ENCODE results near the gene TDP2. TPM values are rescaled to one million over a fixed set of nuclear protein-coding genes. Genes with fewer than 3 reads are reported as not detected.
"Not testable (repeated sequence)": the region's sequence is repeated elsewhere in the genome, so short reads cannot be mapped to it uniquely, and the experiment has no call there.

The TDP2 gene
- total and polyA plus RNA-seq, 2 donors from 2014 or later: 33.0 to 82.9 TPM

GRCh38 chr6:24695635-24696034 lies 28.9 kb upstream of the TDP2 start:
- H3K9me3 ChIP-seq (ENCODE audit: control insufficient read depth in 2 of 3, insufficient read depth in 1 of 3, low read length in 3 of 3); FAIRE-seq; H3K9ac ChIP-seq (ENCODE audit: low read length in 3 of 3); H3K27me3 ChIP-seq (ENCODE audit: control insufficient read depth, insufficient read depth, low read length); H3K27ac ChIP-seq (ENCODE audit: low read depth in 2 of 2, low read length in 2 of 2); H3K36me3 ChIP-seq (ENCODE audit: control insufficient read depth in 2 of 3, insufficient read depth in 3 of 3, low read length in 3 of 3); H3K4me3 ChIP-seq (ENCODE audit: low read length in 3 of 3); H3K4me1 ChIP-seq (ENCODE audit: control insufficient read depth in 2 of 3, insufficient read depth in 2 of 3, low read depth in 1 of 3, low read length in 3 of 3): not testable (repeated sequence)
- TF ChIP-seq CTCF (IDR thresholded peaks at IDR 0.05; ENCODE audit: borderline replicate concordance, extremely low read depth, insufficient read depth): peak; percentile 54
- intact Hi-C loops (cut with DNase I): loop anchor here (10.0 kb wide), 1 partner anchor 111 kb away; no protein-coding TSS in a partner anchor
- peak in 3 of 5 donors; percentile 13 to 62 (median 58) for DNase-seq

- FAIRE-seq (no peak), DNase-seq (no peak)
- H3K36me3 ChIP-seq (ENCODE audit: control insufficient read depth in 2 of 3, insufficient read depth in 3 of 3, low read length in 3 of 3): no peaks in the 10 kb centered on the region
- H3K9me3 ChIP-seq (ENCODE audit: control insufficient read depth in 2 of 3, insufficient read depth in 1 of 3, low read length in 3 of 3): no peaks in the 10 kb centered on the region
- H3K4me1 ChIP-seq (ENCODE audit: control insufficient read depth in 2 of 3, insufficient read depth in 2 of 3, low read depth in 1 of 3, low read length in 3 of 3): no peaks in the 10 kb centered on the region
- H3K4me3 ChIP-seq (ENCODE audit: low read length in 3 of 3): no peak overlapping the region
- no peaks in the 10 kb centered on the region for H3K27me3 ChIP-seq (ENCODE audit: control insufficient read depth, insufficient read depth, low read length)
- intact Hi-C loops (cut with DNase I): loop anchor here (10.0 kb wide), 1 partner anchor 109 kb away; no protein-coding TSS in a partner anchor
- H3K9ac ChIP-seq (ENCODE audit: low read length in 3 of 3): no peak overlapping the region
- no peak for TF ChIP-seq CTCF (IDR thresholded peaks at IDR 0.05; ENCODE audit: borderline replicate concordance, extremely low read depth, insufficient read depth)
- no peak overlapping the region for H3K27ac ChIP-seq (ENCODE audit: low read depth in 2 of 2, low read length in 2 of 2)
Observed at GRCh38 chr6:24694198-24694597, 27.5 kb upstream of the TDP2 start.

GRCh38 chr6:24692848-24693592 lies 26.3 kb upstream of the TDP2 start:
- DNase-seq: no peak
- Histone ChIP-seq H3K27ac (ENCODE audit: low read depth in 2 of 2, low read length in 2 of 2) (no peak overlapping the region), H3K4me3 (ENCODE audit: low read length in 3 of 3) (no peak overlapping the region), H3K9me3 (ENCODE audit: control insufficient read depth in 2 of 3, insufficient read depth in 1 of 3, low read length in 3 of 3) (no peaks in the 10 kb centered on the region), H3K4me1 (ENCODE audit: control insufficient read depth in 2 of 3, insufficient read depth in 2 of 3, low read depth in 1 of 3, low read length in 3 of 3) (no peaks in the 10 kb centered on the region), H3K27me3 (ENCODE audit: control insufficient read depth, insufficient read depth, low read length) (no peaks in the 10 kb centered on the region), H3K9ac (ENCODE audit: low read length in 3 of 3) (no peak overlapping the region), H3K36me3 (ENCODE audit: control insufficient read depth in 2 of 3, insufficient read depth in 3 of 3, low read length in 3 of 3) (no peaks in the 10 kb centered on the region)
- intact Hi-C loops (cut with DNase I): loop anchor here (10.0 kb wide), 1 partner anchor 108 kb away; no protein-coding TSS in a partner anchor
- TF ChIP-seq CTCF (IDR thresholded peaks at IDR 0.05; ENCODE audit: borderline replicate concordance, extremely low read depth, insufficient read depth): no peak
- FAIRE-seq: no peak

Measured in kidney (tissue), 14 donors.